Measurements from ENCODE around the gene COL20A1.
"Not testable (repeated sequence)": the region's sequence is repeated elsewhere in the genome, so short reads cannot be mapped to it uniquely, and the experiment has no call there.

The COL20A1 gene

GRCh38 chr20:63378626-63379025, 85.6 kb downstream of the COL20A1 start:
- DNase-seq (ENCODE audit: low read depth): peak; percentile 37
- no peak overlapping the region for H3K4me3 ChIP-seq (ENCODE audit: low read depth, low read length)
- TF ChIP-seq MAX (IDR thresholded peaks at IDR 0.05; ENCODE audit: low read depth, low read length) (no peak), MYC (IDR thresholded peaks at IDR 0.05; ENCODE audit: low read depth, low read length) (no peak), CTCF (IDR thresholded peaks at IDR 0.05; ENCODE audit: low read depth, low read length) (no peak)

- TF ChIP-seq MAX (IDR thresholded peaks at IDR 0.05; ENCODE audit: low read depth, low read length) (no peak), MYC (IDR thresholded peaks at IDR 0.05; ENCODE audit: low read depth, low read length) (no peak), CTCF (IDR thresholded peaks at IDR 0.05; ENCODE audit: low read depth, low read length) (no peak), POLR2A (IDR thresholded peaks at IDR 0.05; ENCODE audit: extremely low read depth, insufficient read length) (no peak)
- DNase-seq (ENCODE audit: low read depth): no peak
Observed at GRCh38 chr20:63379296-63379695, 86.3 kb downstream of the COL20A1 start.

GRCh38 chr20:63379872-63380271, 86.9 kb downstream of the COL20A1 start:
- DNase-seq (ENCODE audit: low read depth); H3K4me3 ChIP-seq (ENCODE audit: low read depth, low read length): not testable (repeated sequence)

More at GRCh38 chr20:63379296-63379695, 86.3 kb downstream of the COL20A1 start:
- H3K4me3 ChIP-seq (ENCODE audit: low read depth, low read length): no peak overlapping the region

GRCh38 chr20:63380346-63380870, 87.4 kb downstream of the COL20A1 start:
- TF ChIP-seq POLR2A (IDR thresholded peaks at IDR 0.05; ENCODE audit: extremely low read depth, insufficient read length) (no peak), MAX (IDR thresholded peaks at IDR 0.05; ENCODE audit: low read depth, low read length) (no peak), CTCF (IDR thresholded peaks at IDR 0.05; ENCODE audit: low read depth, low read length) (no peak), MYC (IDR thresholded peaks at IDR 0.05; ENCODE audit: low read depth, low read length) (no peak)
- DNase-seq (ENCODE audit: low read depth): no peak

GRCh38 chr20:63381781-63382431, 88.9 kb downstream of the COL20A1 start:
- TF ChIP-seq CTCF (IDR thresholded peaks at IDR 0.05; ENCODE audit: low read depth, low read length) (peak; percentile 93), POLR2A (IDR thresholded peaks at IDR 0.05; ENCODE audit: extremely low read depth, insufficient read length) (no peak), MAX (IDR thresholded peaks at IDR 0.05; ENCODE audit: low read depth, low read length) (no peak), MYC (IDR thresholded peaks at IDR 0.05; ENCODE audit: low read depth, low read length) (no peak)
- no peak overlapping the region for H3K4me3 ChIP-seq (ENCODE audit: low read depth, low read length)
- DNase-seq (ENCODE audit: low read depth): peak; percentile 25

More at GRCh38 chr20:63380346-63380870, 87.4 kb downstream of the COL20A1 start:
- no peak overlapping the region for H3K4me3 ChIP-seq (ENCODE audit: low read depth, low read length)

- TF ChIP-seq CTCF (IDR thresholded peaks at IDR 0.05; ENCODE audit: low read depth, low read length) (no peak), POLR2A (IDR thresholded peaks at IDR 0.05; ENCODE audit: extremely low read depth, insufficient read length) (no peak), MAX (IDR thresholded peaks at IDR 0.05; ENCODE audit: low read depth, low read length) (no peak), MYC (IDR thresholded peaks at IDR 0.05; ENCODE audit: low read depth, low read length) (no peak)
- no peak for DNase-seq (ENCODE audit: low read depth)
- H3K4me3 ChIP-seq (ENCODE audit: low read depth, low read length): no peak overlapping the region
Observed at GRCh38 chr20:63382551-63383300, 89.7 kb downstream of the COL20A1 start.

Measured in NB4 (cell line).